BLaER1 treated with 17β-estradiol and CSF1 and Interleukin-3, amounts not matched to agents 10 nM and 100 nM (cell line): ENCODE measurements around the gene PKNOX2.
A peak's percentile ranks its signal among the peaks of the same experiment; 100 is the strongest.

Experiments used
- H3K27ac ChIP-seq, 11 experiments: shearing (Covaris generic); formaldehyde crosslinking; 2 replicates each; pipeline ENCODE4 v1.8.1; 2022
- H3K27me3 ChIP-seq, 11 experiments: shearing (Covaris generic); formaldehyde crosslinking; 2 replicates each; pipeline ENCODE4 v1.8.1; 2022
- H3K36me3 ChIP-seq, 11 experiments: shearing (Covaris generic); formaldehyde crosslinking; 2 replicates each; pipeline ENCODE4 v1.8.1; 2022
- H3K4me1 ChIP-seq, 10 experiments: shearing (Covaris generic); formaldehyde crosslinking; 2 replicates each; pipeline ENCODE4 v1.8.1; 2022
- H3K4me2 ChIP-seq, 11 experiments: shearing (Covaris generic); formaldehyde crosslinking; 2 replicates each; pipeline ENCODE4 v1.8.1; 2022
- H3K4me3 ChIP-seq, 10 experiments: shearing (Covaris generic); formaldehyde crosslinking; 2 replicates each; pipeline ENCODE4 v1.8.1; 2022
- H3K9ac ChIP-seq, 11 experiments: shearing (Covaris generic); formaldehyde crosslinking; 2 replicates each; pipeline ENCODE4 v1.8.1; 2022
- H3K9me3 ChIP-seq, 11 experiments: shearing (Covaris generic); formaldehyde crosslinking; replicated peaks in 1 of 11; 2 replicates each; pipeline ENCODE4 v1.8.1; 2022
- H4K20me1 ChIP-seq, 11 experiments: shearing (Covaris generic); formaldehyde crosslinking; 2 replicates each; pipeline ENCODE4 v1.8.1; 2022
- Cebpa-rat ChIP-seq, 11 experiments: shearing (Covaris generic); IDR thresholded peaks; 2 replicates each; pipeline ENCODE4 v1.8.1; 2022

The PKNOX2 gene

GRCh38 chr11:125272821-125273220 is 108.3 kb downstream of the PKNOX2 start:
- Histone ChIP-seq H3K4me3 (no peak overlapping the region), H3K4me2 (no peak overlapping the region), H3K9ac (no peak overlapping the region), H4K20me1 (no peaks in the 10 kb centered on the region), H3K9me3 (no peaks in the 10 kb centered on the region), H3K27me3 (no peaks in the 10 kb centered on the region), H3K36me3 (no peaks in the 10 kb centered on the region), H3K27ac (no peak overlapping the region), H3K4me1 (peaks cover 0 to 13% (median 0%) of the 10 kb centered on the region in 10 experiments; a peak in 2 of 20 replicates)
- no peak for TF ChIP-seq Cebpa-rat (IDR thresholded peaks at IDR 0.05)

GRCh38 chr11:125273519-125274000 is 109.0 kb downstream of the PKNOX2 start:
- Histone ChIP-seq H3K9me3 (no peaks in the 10 kb centered on the region), H3K4me3 (no peak overlapping the region), H3K9ac (no peak overlapping the region), H3K4me2 (no peak overlapping the region), H3K27ac (no peak overlapping the region), H3K4me1 (peaks cover 0 to 13% (median 0%) of the 10 kb centered on the region in 10 experiments; a peak in 2 of 20 replicates), H3K36me3 (no peaks in the 10 kb centered on the region), H3K27me3 (no peaks in the 10 kb centered on the region), H4K20me1 (no peaks in the 10 kb centered on the region)
- TF ChIP-seq Cebpa-rat (IDR thresholded peaks at IDR 0.05) = no peak

GRCh38 chr11:125274309-125274708 is 109.8 kb downstream of the PKNOX2 start:
- no peak overlapping the region for H3K4me3 ChIP-seq
- no peak for TF ChIP-seq Cebpa-rat (IDR thresholded peaks at IDR 0.05)
- no peaks in the 10 kb centered on the region for H4K20me1 ChIP-seq
- H3K9ac ChIP-seq = no peak overlapping the region
- no peaks in the 10 kb centered on the region for H3K27me3 ChIP-seq
- H3K4me1 ChIP-seq = peaks cover 0 to 13% (median 0%) of the 10 kb centered on the region in 10 experiments; a peak in 2 of 20 replicates
- H3K4me2 ChIP-seq = no peak overlapping the region
- H3K36me3 ChIP-seq = no peaks in the 10 kb centered on the region
- no peak overlapping the region for H3K27ac ChIP-seq
- no peaks in the 10 kb centered on the region for H3K9me3 ChIP-seq

- TF ChIP-seq Cebpa-rat (IDR thresholded peaks at IDR 0.05) = no peak
Measured at GRCh38 chr11:125274774-125275173, 110.2 kb downstream of the PKNOX2 start.

GRCh38 chr11:125275905-125276618 is 111.5 kb downstream of the PKNOX2 start:
- H3K9ac ChIP-seq = no peak overlapping the region
- H4K20me1 ChIP-seq = no peaks in the 10 kb centered on the region
- H3K4me2 ChIP-seq = peak overlapping the region in 1 of 11 experiments; percentile 27; a peak in 1 of 22 replicates
- no peak overlapping the region for H3K27ac ChIP-seq
- no peaks in the 10 kb centered on the region for H3K9me3 ChIP-seq
- H3K4me3 ChIP-seq = no peak overlapping the region
- H3K4me1 ChIP-seq = peaks cover 0 to 13% (median 0%) of the 10 kb centered on the region in 10 experiments; a peak in 3 of 20 replicates
- no peak for TF ChIP-seq Cebpa-rat (IDR thresholded peaks at IDR 0.05)
- no peaks in the 10 kb centered on the region for H3K27me3 ChIP-seq
- H3K36me3 ChIP-seq = no peaks in the 10 kb centered on the region

More at GRCh38 chr11:125274774-125275173, 110.2 kb downstream of the PKNOX2 start:
- H3K9me3 ChIP-seq = no peaks in the 10 kb centered on the region
- no peak overlapping the region for H3K9ac ChIP-seq
- H3K4me1 ChIP-seq = peaks cover 0 to 13% (median 0%) of the 10 kb centered on the region in 10 experiments; a peak in 2 of 20 replicates
- no peaks in the 10 kb centered on the region for H3K36me3 ChIP-seq
- H3K27me3 ChIP-seq = no peaks in the 10 kb centered on the region
- no peak overlapping the region for H3K4me3 ChIP-seq
- H3K27ac ChIP-seq = no peak overlapping the region
- H3K4me2 ChIP-seq = no peak overlapping the region
- H4K20me1 ChIP-seq = no peaks in the 10 kb centered on the region

GRCh38 chr11:125276619-125276976 is 112.0 kb downstream of the PKNOX2 start:
- peaks cover 0 to 13% (median 0%) of the 10 kb centered on the region in 10 experiments; a peak in 3 of 20 replicates for H3K4me1 ChIP-seq
- no peaks in the 10 kb centered on the region for H3K36me3 ChIP-seq
- no peaks in the 10 kb centered on the region for H4K20me1 ChIP-seq
- no peak overlapping the region for H3K27ac ChIP-seq
- H3K9ac ChIP-seq = no peak overlapping the region
- H3K9me3 ChIP-seq = no peaks in the 10 kb centered on the region
- TF ChIP-seq Cebpa-rat (IDR thresholded peaks at IDR 0.05) = no peak
- H3K4me3 ChIP-seq = no peak overlapping the region
- peak overlapping the region in 1 of 11 experiments; percentile 27; a peak in 1 of 22 replicates for H3K4me2 ChIP-seq
- no peaks in the 10 kb centered on the region for H3K27me3 ChIP-seq

GRCh38 chr11:125279676-125280418 is 115.3 kb downstream of the PKNOX2 start:
- H3K4me3 ChIP-seq = no peak overlapping the region
- no peaks in the 10 kb centered on the region for H3K36me3 ChIP-seq
- no peak overlapping the region for H3K27ac ChIP-seq
- H3K4me2 ChIP-seq = no peak overlapping the region
- H4K20me1 ChIP-seq = no peaks in the 10 kb centered on the region
- no peaks in the 10 kb centered on the region for H3K27me3 ChIP-seq
- TF ChIP-seq Cebpa-rat (IDR thresholded peaks at IDR 0.05) = no peak
- no peak overlapping the region for H3K9ac ChIP-seq
- H3K4me1 ChIP-seq = peaks cover 0 to 13% (median 0%) of the 10 kb centered on the region in 10 experiments; a peak in 3 of 20 replicates
- no peaks in the 10 kb centered on the region for H3K9me3 ChIP-seq

GRCh38 chr11:125280646-125281045 is 116.1 kb downstream of the PKNOX2 start:
- Histone ChIP-seq H3K27ac (no peak overlapping the region), H3K9ac (no peak overlapping the region), H4K20me1 (no peaks in the 10 kb centered on the region), H3K27me3 (no peaks in the 10 kb centered on the region), H3K36me3 (no peaks in the 10 kb centered on the region), H3K9me3 (no peaks in the 10 kb centered on the region), H3K4me2 (peak overlapping the region in 2 of 11 experiments; percentile 0 to 21; a peak in 3 of 22 replicates), H3K4me3 (no peak overlapping the region), H3K4me1 (peaks cover 0 to 13% (median 0%) of the 10 kb centered on the region in 10 experiments; a peak in 3 of 20 replicates)
- TF ChIP-seq Cebpa-rat (IDR thresholded peaks at IDR 0.05) = no peak

GRCh38 chr11:125281831-125282595 is 117.5 kb downstream of the PKNOX2 start:
- Histone ChIP-seq H3K4me2 (no peak overlapping the region), H3K4me1 (peaks cover 0 to 4% (median 0%) of the 10 kb centered on the region in 10 experiments; a peak in 3 of 20 replicates), H3K36me3 (no peaks in the 10 kb centered on the region), H3K27ac (no peak overlapping the region), H4K20me1 (no peaks in the 10 kb centered on the region; a peak in 1 of 22 replicates), H3K9me3 (no peaks in the 10 kb centered on the region), H3K4me3 (no peak overlapping the region), H3K27me3 (no peaks in the 10 kb centered on the region), H3K9ac (no peak overlapping the region)
- TF ChIP-seq Cebpa-rat (IDR thresholded peaks at IDR 0.05) = no peak
